GOT3 (cell line): ENCODE data around the gene PROX2.

ENCODE experiments used
- DNase-seq: peaks from one replicate; lab custom pipeline; 2025; ENCODE audit warnings: mixed read lengths; lab: John Stamatoyannopoulos, UW

Gene PROX2, protein sequence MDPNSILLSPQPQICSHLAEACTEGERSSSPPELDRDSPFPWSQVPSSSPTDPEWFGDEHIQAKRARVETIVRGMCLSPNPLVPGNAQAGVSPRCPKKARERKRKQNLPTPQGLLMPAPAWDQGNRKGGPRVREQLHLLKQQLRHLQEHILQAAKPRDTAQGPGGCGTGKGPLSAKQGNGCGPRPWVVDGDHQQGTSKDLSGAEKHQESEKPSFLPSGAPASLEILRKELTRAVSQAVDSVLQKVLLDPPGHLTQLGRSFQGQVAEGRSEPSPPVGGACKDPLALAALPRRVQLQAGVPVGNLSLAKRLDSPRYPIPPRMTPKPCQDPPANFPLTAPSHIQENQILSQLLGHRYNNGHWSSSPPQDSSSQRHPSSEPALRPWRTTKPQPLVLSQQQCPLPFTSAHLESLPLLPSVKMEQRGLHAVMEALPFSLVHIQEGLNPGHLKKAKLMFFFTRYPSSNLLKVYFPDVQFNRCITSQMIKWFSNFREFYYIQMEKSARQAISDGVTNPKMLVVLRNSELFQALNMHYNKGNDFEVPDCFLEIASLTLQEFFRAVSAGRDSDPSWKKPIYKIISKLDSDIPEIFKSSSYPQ

DNA sequence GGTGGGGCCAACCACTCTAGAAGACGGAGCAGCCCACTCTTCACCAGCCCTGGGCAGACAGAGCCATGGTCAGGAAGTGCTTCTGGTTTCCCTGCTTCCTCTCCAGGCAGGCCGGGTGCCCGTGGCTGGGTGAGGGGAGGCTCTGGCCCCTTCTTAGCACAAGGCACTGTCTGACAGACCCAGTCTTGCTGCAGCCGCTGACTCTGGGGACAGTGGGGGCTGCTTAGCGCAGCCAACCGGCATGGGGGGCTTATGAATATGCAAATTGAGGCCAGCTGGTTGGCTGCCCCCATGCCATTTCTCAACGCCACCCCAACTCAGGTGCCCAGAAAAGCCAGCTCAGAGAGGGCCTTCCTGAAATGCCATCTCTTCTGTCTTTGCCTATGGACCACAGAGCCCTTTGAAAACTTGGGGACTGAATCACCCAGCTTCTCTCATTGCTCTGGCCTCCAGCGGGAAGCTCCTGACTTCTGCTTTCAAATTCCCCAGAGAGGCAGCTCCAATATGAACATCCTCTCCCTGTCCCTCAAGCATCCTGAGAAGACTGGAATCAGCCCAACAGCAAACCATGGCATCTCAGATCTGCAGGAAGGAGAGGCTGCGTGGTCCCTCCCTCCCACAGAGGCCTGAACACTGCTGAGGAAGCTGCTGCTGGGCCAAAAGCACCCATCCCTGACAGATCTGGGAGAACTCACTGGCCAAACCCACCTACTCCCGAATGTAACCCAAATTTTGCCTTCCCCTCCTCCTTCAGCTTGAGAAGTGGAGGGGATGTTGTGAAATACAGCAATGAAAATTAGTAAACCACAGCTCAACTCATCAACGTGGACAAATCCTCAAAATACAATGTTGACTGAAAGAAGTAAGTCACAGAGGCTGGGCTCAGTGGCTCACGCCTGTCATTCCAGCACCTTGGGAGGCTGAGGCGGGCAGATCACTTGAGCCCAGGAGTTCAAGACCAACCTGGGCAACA is at the start of gene PROX2:
TSS of gene PROX2 (minus strand) at position 205 of the 973 bp plus-strand sequence. CDS start 12,311 bp downstream, outside the sequence.
- DNase-seq, result no peak

DNA sequence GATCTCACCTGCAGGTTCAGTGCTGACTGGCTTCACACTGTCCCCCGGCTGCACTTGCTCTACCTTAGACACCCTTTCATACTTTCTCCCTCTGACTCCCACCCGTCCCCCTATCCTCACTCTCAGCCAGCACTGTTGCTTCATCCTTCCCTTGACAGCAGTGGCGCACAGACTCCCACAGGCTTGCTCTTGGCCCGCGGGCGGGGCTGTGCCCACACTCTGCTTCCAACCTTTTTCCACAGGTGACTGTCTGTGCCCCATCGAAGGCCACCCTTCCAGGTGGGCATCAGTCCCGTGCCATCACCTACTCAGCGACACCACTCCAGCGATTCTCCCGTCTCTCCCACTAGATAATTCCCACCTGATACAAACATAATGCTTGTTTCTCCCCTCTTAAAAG is 48.1 kb upstream of the PROX2 start:
- DNase-seq, result no peak

DNA sequence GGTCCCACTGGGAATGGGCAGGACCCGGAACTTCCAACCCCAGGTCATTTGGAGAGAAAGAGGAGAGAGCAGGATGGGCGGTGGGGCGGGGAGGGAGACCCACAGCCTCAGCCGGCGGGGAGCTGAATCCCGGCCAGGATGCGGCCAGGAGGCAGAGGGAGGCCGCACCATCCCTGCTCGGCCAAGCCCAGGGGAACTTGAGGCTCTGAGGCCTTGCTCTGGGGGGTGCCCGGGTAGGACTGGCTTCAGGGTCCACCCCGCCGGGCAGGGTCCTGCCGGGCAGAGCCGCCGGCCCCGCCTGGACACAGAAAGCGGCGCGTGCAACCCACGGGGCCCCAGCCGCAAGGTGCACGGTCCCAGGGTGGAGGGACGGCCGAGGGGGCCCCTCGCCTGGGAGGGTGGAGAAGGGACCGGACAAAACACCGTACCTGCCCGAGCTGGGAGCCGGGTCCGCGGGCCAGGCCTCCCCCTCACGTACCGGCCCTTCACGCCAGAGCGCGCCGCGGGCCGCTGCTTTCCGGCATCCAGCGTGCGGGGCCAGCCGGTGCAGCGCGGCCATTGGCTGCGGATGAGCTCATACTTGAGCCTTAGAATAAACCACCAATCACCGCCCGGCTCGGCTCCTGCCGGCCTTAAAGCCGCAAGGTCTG is 46.9 kb upstream of the PROX2 start, which contains the start of gene RPS6KL1:
TSS of gene RPS6KL1 (minus strand) at position 509 of the 650 bp plus-strand sequence. CDS start 1,719 bp downstream, outside the sequence.
- DNase-seq, result no peak

DNA sequence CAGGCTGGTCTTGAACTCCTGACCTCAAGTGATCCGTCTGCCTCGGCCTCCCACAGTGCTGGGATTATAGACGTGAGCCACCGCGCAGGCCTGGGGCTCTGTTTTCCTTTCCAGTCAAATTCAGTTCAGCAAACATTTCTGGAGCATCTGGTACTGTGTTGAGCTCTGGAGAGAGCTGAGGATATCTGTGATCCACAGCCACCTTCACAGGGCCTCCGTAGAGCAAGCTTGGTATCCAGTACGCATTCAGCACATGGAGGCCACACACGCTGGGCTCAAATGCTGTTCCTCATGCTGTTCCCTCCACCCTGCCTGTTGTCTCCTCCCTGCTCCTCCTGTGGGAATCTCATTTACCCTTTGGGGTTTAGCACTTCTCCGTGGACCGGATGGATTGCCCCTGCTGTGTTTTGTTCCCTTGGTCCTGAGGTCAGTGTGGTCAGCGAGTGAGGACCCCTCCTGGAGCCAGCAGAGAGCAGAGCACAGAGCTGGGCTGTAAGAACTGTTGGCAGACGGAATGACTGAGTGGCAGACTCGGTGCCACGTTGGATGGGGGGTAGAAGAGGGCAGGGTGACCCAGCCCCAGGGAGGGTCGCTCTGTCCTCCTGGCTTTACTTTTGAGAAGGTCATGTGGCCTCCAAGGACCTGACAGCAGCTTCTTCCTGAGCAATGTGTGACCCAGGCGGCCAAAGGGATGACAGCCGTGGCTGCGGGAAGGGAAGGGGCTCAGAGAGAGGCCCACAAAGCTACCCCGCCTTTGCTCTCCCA is 46.2 kb upstream of the PROX2 start:
- DNase-seq, result no peak

DNA sequence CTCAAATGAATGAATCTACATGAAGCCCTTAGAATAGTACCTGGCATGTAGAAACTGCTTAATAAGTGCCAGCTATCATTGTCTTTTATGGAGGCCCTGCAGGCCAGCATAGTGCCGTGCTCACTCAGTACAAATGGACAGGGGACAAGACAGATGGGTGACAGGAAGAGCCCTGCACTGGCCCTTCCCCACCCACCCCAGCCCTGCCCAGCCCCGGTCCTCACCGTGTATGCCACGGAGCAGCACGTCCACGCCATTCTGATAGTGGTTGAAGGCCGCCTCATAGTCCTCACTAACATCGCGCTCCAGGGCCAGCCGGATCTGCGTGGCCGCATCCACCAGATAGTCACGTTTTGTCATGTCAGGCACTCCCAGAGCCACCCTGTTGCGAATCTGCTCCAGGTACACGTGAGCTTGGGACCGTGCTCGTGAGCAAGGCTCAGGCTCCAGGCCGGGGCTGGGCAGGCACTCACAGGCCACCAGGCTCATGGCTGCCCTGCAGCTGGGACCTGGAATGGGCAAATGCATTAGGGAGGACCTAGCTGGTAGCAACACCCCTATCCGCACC is 45.2 kb upstream of the PROX2 start:
- DNase-seq, result no peak

DNA sequence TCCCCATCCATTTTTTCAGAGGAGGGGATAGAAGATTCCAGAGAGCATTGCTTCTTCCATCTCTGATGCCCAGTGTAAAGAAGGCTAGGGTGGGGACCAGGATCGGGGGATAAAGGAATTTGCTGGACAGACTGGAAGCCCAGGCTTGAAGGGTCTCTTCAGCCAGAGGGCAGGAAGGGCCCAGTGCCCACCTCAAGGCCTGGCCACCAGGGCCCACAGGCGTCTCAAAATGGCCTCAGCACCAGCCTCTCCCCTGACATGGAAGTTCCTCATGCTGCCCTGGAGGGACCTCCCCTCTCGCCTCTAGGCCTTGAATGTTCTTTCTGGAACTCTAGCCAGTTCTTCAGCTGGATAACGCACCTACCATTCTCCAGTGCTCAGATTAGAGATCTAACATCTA is 44.3 kb upstream of the PROX2 start:
- DNase-seq, result no peak

DNA sequence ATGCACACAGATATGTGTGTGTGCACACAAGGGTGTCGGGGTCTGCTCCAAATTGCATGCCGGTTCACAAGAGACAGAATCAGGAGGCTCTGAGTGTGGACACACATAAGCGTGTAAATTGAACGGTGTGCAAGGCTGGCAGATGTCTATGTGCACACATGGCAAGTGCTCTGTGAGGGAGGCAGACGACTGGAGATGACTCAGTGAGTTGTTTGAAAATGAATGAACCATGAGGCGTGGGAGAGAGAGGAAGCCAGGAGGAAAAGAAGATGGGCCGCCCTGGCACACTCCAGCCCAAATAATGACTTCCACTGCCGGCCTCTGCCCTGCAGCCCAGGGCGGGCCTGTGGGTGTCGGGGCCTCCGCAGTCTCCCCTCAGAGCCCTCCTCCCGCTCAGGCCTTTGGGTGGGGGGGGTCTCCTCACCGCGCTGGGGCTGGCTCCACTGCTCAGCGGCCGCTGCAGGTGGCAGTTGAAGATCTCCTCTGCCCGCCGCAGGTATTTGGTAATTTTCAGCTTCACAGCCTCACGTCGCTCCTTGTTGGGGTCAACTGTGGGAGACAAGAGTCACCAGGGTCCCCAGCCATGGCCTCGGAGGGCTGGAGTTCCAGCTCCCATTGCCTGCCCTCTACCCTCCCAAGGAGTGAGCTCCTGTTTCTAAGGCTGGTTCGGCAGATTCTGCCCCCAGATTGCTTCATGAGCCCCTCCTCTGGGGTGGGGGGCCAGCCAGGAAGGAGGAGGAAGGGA is 43.6 kb upstream of the PROX2 start:
- DNase-seq, result no peak

DNA sequence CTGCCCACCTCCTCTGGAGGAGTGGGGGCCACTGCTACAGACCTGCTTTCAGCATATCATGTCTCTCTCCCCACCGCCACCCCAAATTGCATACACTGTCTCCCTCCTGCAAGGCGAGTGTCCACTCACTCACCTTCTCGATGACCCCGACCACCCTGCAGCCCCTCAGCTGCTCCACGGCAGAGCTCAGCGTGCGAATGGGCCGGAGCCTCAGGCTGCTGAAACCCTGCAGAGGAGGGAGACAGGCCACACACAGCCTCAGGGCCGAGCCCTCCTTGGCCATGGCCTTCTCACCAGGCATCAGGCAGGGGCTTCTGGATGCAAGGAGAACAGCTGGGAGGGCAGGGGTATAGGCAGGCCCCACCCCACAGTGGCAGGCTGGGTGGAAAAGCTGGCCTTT is 42.4 kb upstream of the PROX2 start:
- no peak for DNase-seq

DNA sequence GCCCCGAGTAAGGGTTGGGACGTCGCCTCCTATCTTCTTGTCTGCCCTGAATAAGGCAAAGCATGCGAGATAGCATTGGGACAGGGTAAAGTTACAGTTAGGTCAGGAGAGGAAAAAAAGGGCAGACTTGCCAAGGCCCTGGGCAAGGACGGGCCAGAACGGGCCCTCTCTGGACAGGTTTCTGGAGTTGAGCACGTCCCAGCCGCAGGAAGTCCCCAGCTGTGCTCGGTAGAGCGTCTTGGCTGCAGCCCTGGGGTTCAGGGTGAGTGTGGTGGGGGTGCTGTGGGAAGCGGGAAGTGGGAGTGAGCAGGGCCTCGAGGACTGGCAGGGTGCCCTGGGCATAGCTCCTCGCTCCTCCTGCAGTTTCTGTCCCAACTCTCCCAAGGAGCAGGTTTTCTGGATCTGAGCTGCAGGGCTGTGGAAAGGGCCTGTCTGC is 41.7 kb upstream of the PROX2 start:
- no peak for DNase-seq

DNA sequence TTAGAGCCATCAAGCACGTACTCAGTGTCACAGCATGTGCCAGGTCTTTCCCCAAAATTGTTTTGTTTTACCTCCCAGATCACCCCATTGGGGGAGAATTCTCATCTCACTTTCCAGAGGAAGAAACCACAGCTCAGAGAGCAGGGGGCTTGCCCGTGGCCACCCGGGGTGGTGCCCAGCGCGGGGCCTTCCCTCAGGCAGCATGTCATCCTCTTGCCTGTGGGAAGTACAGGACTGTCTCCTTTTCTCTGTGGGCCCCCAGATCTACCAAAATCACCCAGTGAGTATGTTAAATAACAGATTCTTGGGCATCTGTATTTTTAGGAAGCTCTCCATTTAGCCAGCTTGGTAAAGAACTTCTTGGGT is 41.2 kb upstream of the PROX2 start:
- DNase-seq, result no peak

DNA sequence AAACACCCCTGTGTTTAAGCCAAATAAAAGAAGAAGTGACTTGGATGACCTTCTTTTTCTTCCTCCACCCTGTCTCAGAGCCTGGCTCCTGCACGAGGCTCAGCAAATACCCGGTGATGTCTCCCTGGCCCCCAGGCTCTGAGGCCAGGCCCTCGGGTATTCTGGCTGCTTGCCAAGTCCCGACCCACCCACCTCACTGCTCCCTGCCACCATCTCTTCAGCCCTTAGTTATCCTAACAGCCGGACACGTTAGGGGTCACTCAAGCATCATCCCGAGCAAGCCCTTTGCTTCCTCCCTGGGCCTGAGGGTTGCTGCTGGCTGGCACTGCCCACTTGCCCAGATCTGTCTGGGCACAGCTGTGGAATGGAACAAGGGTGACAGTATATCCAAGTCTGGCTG is 39.9 kb upstream of the PROX2 start:
- DNase-seq, result no peak

DNA sequence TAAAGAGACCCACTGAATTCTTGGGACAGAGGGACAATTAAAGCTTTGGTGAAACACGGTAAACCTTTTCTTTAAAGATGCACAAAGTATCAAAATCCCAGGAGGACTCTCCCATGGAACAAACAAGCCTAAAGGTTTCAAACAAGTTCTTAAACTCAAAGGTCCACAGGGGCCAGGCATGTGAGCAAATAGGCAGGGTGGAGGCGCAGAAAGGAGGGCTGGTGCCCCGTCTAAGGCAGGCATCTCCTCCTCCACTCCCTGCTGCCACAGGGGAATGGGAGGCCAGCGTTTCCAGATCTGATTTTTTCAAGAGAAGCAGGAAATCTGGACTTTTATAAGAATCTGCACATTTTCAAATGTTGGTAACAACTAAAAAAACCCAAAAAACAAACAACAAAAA is 39.5 kb upstream of the PROX2 start:
- no peak for DNase-seq

DNA sequence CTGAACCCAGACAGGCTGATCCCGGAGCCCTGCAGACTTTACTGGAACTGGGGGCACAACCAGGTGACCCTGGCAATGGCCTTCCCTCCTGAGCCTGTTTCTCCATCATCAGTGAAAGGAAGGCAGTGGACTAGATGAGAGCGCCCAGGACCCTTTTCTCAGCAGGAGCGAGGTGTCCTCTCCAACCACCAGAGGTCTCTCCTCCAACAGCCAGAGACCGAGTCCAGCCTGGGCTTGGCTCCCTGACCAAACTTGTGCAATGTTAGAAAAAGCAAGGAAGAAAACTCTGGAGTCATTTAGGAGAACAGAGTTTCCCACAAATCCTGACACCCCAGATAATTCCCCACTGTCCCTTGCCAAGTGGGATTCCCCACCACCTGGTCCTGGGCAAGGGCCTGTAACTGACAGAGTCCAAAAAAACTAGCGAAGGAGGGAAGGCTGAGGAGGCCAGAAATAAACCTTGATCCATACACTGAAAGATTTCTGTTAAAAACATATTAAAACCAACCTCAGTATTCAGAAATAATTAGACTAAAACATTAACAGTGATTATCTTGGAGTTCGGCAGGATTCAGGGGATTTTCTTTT is 38.1 kb upstream of the PROX2 start:
- DNase-seq, result no peak

DNA sequence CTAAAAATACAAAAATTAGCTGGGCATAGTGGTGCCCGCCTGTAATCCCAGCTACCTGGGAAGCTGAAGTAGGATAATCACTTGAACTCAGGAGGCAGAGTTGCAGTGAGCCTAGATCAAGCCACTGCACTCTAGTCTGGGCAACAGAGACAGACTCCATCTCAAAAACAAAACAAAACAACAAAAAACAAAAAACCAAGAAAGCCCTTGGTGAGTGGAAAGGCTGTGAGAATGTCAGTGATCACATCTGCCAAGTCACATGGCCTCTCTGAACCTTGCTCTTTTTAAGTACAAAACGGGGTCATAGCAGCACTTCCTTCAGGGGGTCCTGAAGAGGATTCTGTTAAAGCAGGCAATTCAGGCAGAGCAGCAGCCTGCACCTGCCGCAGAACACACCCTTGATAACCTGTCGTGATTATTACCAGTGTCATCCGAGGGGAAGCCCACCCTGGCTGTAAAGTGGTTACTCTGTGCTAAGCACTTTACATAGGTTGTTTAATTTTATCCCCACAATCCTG is 37.5 kb upstream of the PROX2 start:
- no peak for DNase-seq

DNA sequence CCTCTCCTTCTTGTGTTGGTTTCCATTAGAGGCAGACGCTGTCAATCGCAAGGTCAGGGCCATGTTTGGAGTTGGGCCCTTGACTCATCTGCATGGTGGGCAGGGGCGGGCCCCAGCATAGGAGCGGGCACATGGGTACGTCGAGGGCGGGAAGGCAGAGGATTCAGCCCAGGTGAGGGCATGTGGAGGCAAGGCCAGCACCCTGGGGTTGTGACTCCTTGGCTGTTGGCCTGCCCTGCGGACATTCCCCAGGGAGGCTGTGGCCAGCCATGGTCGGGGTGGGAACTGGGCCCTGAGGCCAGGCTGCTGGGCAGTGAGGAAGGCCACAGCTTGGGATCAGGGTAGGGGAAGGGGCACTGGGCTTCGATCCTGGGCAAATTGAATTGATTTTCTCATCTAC is 36.9 kb upstream of the PROX2 start:
- DNase-seq, result no peak

DNA sequence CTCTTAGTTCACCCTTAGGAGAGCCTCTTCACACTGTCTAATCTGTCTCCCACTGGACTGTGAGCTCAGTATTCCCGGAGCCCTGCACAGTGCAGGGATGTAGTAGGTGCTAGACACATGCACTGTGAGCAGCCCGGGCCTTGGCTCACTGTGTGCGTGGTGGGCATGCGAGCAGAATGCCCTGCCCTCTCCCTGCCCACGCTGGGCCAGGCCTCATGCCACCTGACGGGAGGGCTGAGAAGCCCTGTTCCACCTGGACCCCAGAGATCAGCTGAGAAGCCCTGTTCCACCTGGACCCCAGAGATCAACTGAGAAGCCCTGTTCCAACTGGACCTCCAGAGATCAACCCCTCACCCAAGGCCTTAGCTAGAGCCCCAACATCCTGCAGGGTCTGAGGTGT is 36.2 kb upstream of the PROX2 start:
- DNase-seq, result no peak

DNA sequence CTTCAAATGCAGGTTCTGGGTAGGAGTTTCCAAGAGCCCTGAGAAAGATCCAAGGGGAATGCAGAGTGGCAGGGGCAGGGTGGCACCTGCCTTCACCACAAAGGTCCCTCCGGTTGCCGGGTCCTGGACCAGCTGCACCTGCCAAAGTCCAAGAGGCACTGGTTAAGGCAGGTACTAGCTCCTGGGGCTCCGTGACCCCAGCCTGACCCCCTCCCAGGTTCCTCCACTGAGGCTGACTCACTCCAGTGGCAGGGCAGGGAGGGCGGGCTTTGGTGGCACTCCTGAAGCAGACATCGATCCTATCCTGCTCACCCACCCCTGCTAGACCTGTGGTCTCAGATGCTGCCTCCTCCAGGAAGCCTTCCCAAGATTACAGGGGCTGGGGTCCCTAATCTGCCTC is 35.8 kb upstream of the PROX2 start:
- DNase-seq, result no peak

DNA sequence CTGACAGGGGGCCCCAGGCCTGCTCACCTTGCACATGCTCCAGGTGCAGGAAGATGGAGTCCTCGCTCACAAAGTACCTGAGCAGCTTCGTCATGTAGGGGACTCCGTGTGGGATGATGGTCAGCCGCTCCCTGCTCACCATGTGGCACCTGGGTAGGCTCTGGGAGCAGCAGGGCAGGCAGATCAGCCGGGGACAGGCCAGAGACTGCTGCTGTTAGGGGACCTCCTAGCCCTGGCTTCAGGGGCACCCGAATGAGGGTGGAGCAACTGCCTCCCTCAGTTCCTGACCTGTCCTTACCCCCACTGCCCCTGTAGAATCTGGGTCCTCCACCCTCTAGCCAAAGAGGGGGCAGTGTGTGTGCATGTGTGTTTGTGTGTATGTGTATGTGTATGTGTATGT is 35.3 kb upstream of the PROX2 start:
- no peak for DNase-seq

DNA sequence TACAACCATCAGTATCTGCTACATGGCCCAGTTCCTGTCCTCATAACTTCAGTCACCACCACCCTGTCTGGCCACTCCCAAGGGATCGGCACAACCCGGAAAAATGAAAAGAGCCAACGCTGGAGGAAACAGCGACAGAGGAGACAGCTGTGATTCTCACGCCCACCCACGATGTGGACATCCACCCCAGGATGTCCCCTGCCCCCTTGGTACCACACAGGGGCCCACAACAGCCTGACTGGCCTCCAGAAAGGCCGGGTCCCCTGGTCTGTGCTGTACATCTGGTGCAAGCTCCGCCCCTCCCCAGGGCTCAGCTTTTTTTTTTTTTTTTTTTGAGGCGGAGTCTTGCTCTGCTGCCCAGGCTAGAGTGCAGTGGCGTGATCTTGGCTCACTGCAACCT is 34.6 kb upstream of the PROX2 start:
- DNase-seq, result no peak
